Trophoblast cell (in vitro differentiated cells and primary cell): Measurements from ENCODE around the gene DRAXIN.

ENCODE experiments used
- DNase-seq, 2 donors: peaks; one replicate each; pipeline ENCODE4 v3.0.0-alpha.2; 2016
- H2AFZ ChIP-seq: 2 replicates; pipeline ENCODE4 v1.6.1; 2013; ENCODE audit warnings: low read length, moderate library complexity, mild to moderate bottlenecking; ENCODE audit not compliant: insufficient read depth, poor library complexity
- H2AK5ac ChIP-seq: 2 replicates; pipeline ENCODE4 v1.6.1; 2013; ENCODE audit warnings: mild to moderate bottlenecking, low read length
- H2BK120ac ChIP-seq: 2 replicates; pipeline ENCODE4 v1.6.1; 2013; ENCODE audit warnings: low read length, mild to moderate bottlenecking, moderate library complexity; ENCODE audit not compliant: insufficient read depth, poor library complexity
- H2BK12ac ChIP-seq: 2 replicates; pipeline ENCODE4 v1.6.1; 2013; ENCODE audit warnings: mild to moderate bottlenecking, low read length, moderate library complexity
- H2BK5ac ChIP-seq: 2 replicates; pipeline ENCODE4 v1.6.1; 2013; ENCODE audit warnings: low read length, low read depth, moderate library complexity, mild to moderate bottlenecking; ENCODE audit not compliant: poor library complexity
- H3K14ac ChIP-seq: 2 replicates; pipeline ENCODE4 v1.6.1; 2013; ENCODE audit warnings: mild to moderate bottlenecking, low read length
- H3K18ac ChIP-seq: 2 replicates; pipeline ENCODE4 v1.6.1; 2013; ENCODE audit warnings: mild to moderate bottlenecking, low read length
- H3K23ac ChIP-seq: 2 replicates; pipeline ENCODE4 v1.6.1; 2013; ENCODE audit warnings: low read length
- H3K27ac ChIP-seq: 2 replicates; pipeline ENCODE4 v1.5.1; 2013; ENCODE audit warnings: low read depth, mild to moderate bottlenecking, inconsistent platforms, low read length, moderate library complexity
- H3K27me3 ChIP-seq: 2 replicates; pipeline ENCODE4 v1.6.1; 2013; ENCODE audit warnings: inconsistent platforms, mild to moderate bottlenecking, low read length, moderate library complexity; ENCODE audit not compliant: insufficient read depth
- H3K36me3 ChIP-seq, 2 experiments: 1 replicate in 1 of 2; 2 replicates in 1 of 2; pipeline ENCODE4 v1.6.1; 2013; ENCODE audit warnings: low read length in 2 of 2, mild to moderate bottlenecking in 2 of 2, moderate library complexity in 1 of 2; ENCODE audit not compliant: insufficient read depth in 2 of 2, control insufficient read depth in 1 of 2
- H3K4ac ChIP-seq: 2 replicates; pipeline ENCODE4 v1.6.1; 2013; ENCODE audit warnings: low read depth, mild to moderate bottlenecking, low read length, moderate library complexity
- H3K4me1 ChIP-seq, 2 experiments: 1 replicate in 1 of 2; 2 replicates in 1 of 2; pipeline ENCODE4 v1.6.1; 2013; ENCODE audit warnings: low read length in 2 of 2, mild to moderate bottlenecking in 2 of 2, moderate library complexity in 1 of 2; ENCODE audit not compliant: insufficient read depth in 2 of 2, control insufficient read depth in 1 of 2
- H3K4me2 ChIP-seq: 2 replicates; pipeline ENCODE4 v1.6.1; 2013; ENCODE audit warnings: inconsistent platforms, mild to moderate bottlenecking, low read length, moderate library complexity
- H3K4me3 ChIP-seq: 2 replicates; pipeline ENCODE4 v1.5.1; 2013; ENCODE audit warnings: mild to moderate bottlenecking, low read depth, low read length, inconsistent platforms
- H3K79me1 ChIP-seq: one replicate; pipeline ENCODE4 v1.6.1; 2013; ENCODE audit warnings: low read length
- H3K79me2 ChIP-seq: 2 replicates; pipeline ENCODE4 v1.6.1; 2013; ENCODE audit warnings: low read length, mild to moderate bottlenecking; ENCODE audit not compliant: control insufficient read depth, insufficient read depth, poor library complexity
- H3K9ac ChIP-seq: 2 replicates; pipeline ENCODE4 v1.6.1; 2013; ENCODE audit warnings: mild to moderate bottlenecking, low read length
- H3K9me3 ChIP-seq: 2 replicates; pipeline ENCODE4 v1.6.1; 2013; ENCODE audit warnings: low read depth, mild to moderate bottlenecking, control low read depth, inconsistent platforms, low read length; ENCODE audit not compliant: insufficient read depth
- H4K12ac ChIP-seq: 2 replicates; pipeline ENCODE4 v1.6.1; 2013; ENCODE audit warnings: low read depth, mild to moderate bottlenecking, low read length, moderate library complexity
- H4K8ac ChIP-seq: 2 replicates; pipeline ENCODE4 v1.6.1; 2013; ENCODE audit warnings: low read depth, mild to moderate bottlenecking, low read length, moderate library complexity
- H4K91ac ChIP-seq: one replicate; pipeline ENCODE4 v1.6.1; 2013; ENCODE audit warnings: low read depth, mild to moderate bottlenecking, low read length, moderate library complexity
- WGBS: extraction: QIAGEN DNeasy Blood & Tissue Kit; methylation state at CpG from one replicate; pipeline ENCODE4 v1.1.7; 2013; ENCODE audit warnings: missing lambda C conversion rate; ENCODE audit not compliant: insufficient read length, insufficient coverage; ENCODE audit errors: extremely low coverage; 5-methylcytosine and 5-hydroxymethylcytosine counted together

Gene DRAXIN

GRCh38 chr1:11668516-11668915 lies 23.0 kb upstream of the DRAXIN start:
- Histone ChIP-seq H4K91ac (no peak overlapping the region), H3K14ac (no peak overlapping the region), H3K4me1 (peaks cover 0 to 11% of the 10 kb centered on the region in 2 experiments), H4K8ac (no peak overlapping the region), H3K4me3 (no peak overlapping the region), H3K4ac (no peak overlapping the region), H3K36me3 (peaks cover 11 to 14% of the 10 kb centered on the region in 2 experiments), H2BK120ac (no peak overlapping the region), H2AFZ (no peak overlapping the region), H3K9ac (no peak overlapping the region), H3K4me2 (no peak overlapping the region), H2BK12ac (no peak overlapping the region), H3K9me3 (no peaks in the 10 kb centered on the region), H3K79me2 (no peaks in the 10 kb centered on the region), H4K12ac (no peak overlapping the region), H3K79me1 (peaks cover 4% of the 10 kb centered on the region), H3K27me3 (no peaks in the 10 kb centered on the region), H3K18ac (no peak overlapping the region), H2AK5ac (no peak overlapping the region), H3K23ac (no peak overlapping the region), H3K27ac (no peak overlapping the region), H2BK5ac (no peak overlapping the region)
- no CpG with 5 or more reads among the region's 14 CpGs for WGBS
- no peak for DNase-seq

- H3K36me3 ChIP-seq, result peaks cover 28 to 30% of the 10 kb centered on the region in 2 experiments
- no peak overlapping the region for H4K12ac ChIP-seq
- H2BK12ac ChIP-seq, result no peak overlapping the region
Measured at GRCh38 chr1:11670747-11671146, 20.8 kb upstream of the DRAXIN start.

GRCh38 chr1:11671205-11671543 lies 20.3 kb upstream of the DRAXIN start:
- no peak overlapping the region for H3K9ac ChIP-seq
- no peak overlapping the region for H3K4me3 ChIP-seq

More at GRCh38 chr1:11670747-11671146, 20.8 kb upstream of the DRAXIN start:
- H3K18ac ChIP-seq, result no peak overlapping the region
- no peak overlapping the region for H2BK120ac ChIP-seq
- H3K4me3 ChIP-seq, result no peak overlapping the region
- H3K4me2 ChIP-seq, result no peak overlapping the region
- peak overlapping the region; percentile 27 for H3K9ac ChIP-seq
- no peak overlapping the region for H2BK5ac ChIP-seq
- H2AK5ac ChIP-seq, result no peak overlapping the region
- H3K4me1 ChIP-seq, result peaks cover 1 to 7% of the 10 kb centered on the region in 2 experiments
- no peaks in the 10 kb centered on the region for H3K79me1 ChIP-seq
- DNase-seq, result no peak
- no CpG with 5 or more reads among the region's 6 CpGs for WGBS
- no peak overlapping the region for H3K23ac ChIP-seq
- no peak overlapping the region for H3K27ac ChIP-seq
- no peaks in the 10 kb centered on the region for H3K9me3 ChIP-seq
- no peak overlapping the region for H3K14ac ChIP-seq
- no peak overlapping the region for H4K91ac ChIP-seq
- no peaks in the 10 kb centered on the region for H3K27me3 ChIP-seq
- H3K4ac ChIP-seq, result no peak overlapping the region
- H2AFZ ChIP-seq, result no peak overlapping the region
- H3K79me2 ChIP-seq, result no peaks in the 10 kb centered on the region
- H4K8ac ChIP-seq, result no peak overlapping the region

GRCh38 chr1:11671544-11672286 lies 19.8 kb upstream of the DRAXIN start:
- no peak for DNase-seq
- Histone ChIP-seq H2AFZ (no peak overlapping the region), H4K12ac (no peak overlapping the region), H3K9ac (no peak overlapping the region), H2BK12ac (no peak overlapping the region), H4K91ac (no peak overlapping the region), H3K27me3 (no peaks in the 10 kb centered on the region), H3K14ac (no peak overlapping the region), H3K4me2 (no peak overlapping the region), H3K36me3 (peaks cover 36 to 38% of the 10 kb centered on the region in 2 experiments), H2BK120ac (no peak overlapping the region), H2AK5ac (no peak overlapping the region), H3K4me3 (no peak overlapping the region), H3K9me3 (no peaks in the 10 kb centered on the region), H3K4ac (no peak overlapping the region), H3K4me1 (peaks cover 9 to 15% of the 10 kb centered on the region in 2 experiments), H4K8ac (no peak overlapping the region), H3K27ac (no peak overlapping the region), H3K23ac (no peak overlapping the region), H3K18ac (no peak overlapping the region), H3K79me1 (no peaks in the 10 kb centered on the region), H2BK5ac (no peak overlapping the region), H3K79me2 (no peaks in the 10 kb centered on the region)
- WGBS, result no CpG with 5 or more reads among the region's 14 CpGs

More at GRCh38 chr1:11671205-11671543, 20.3 kb upstream of the DRAXIN start:
- no peak overlapping the region for H2BK5ac ChIP-seq
- H3K4ac ChIP-seq, result no peak overlapping the region
- peaks cover 32 to 33% of the 10 kb centered on the region in 2 experiments for H3K36me3 ChIP-seq
- no peak overlapping the region for H2AK5ac ChIP-seq
- H3K18ac ChIP-seq, result no peak overlapping the region
- no peaks in the 10 kb centered on the region for H3K9me3 ChIP-seq
- no peak overlapping the region for H3K14ac ChIP-seq
- H3K27me3 ChIP-seq, result no peaks in the 10 kb centered on the region
- no peak overlapping the region for H2AFZ ChIP-seq
- H3K23ac ChIP-seq, result no peak overlapping the region
- H3K79me2 ChIP-seq, result no peaks in the 10 kb centered on the region
- no peak overlapping the region for H2BK12ac ChIP-seq
- no peak overlapping the region for H3K27ac ChIP-seq
- no peak overlapping the region for H4K12ac ChIP-seq
- no peaks in the 10 kb centered on the region for H3K79me1 ChIP-seq
- no peak overlapping the region for H3K4me2 ChIP-seq
- no peak for DNase-seq
- WGBS, result no CpG with 5 or more reads among the region's 6 CpGs
- no peak overlapping the region for H2BK120ac ChIP-seq
- H4K91ac ChIP-seq, result no peak overlapping the region
- peaks cover 5 to 10% of the 10 kb centered on the region in 2 experiments for H3K4me1 ChIP-seq
- no peak overlapping the region for H4K8ac ChIP-seq
